NCI-H524 (cell line): ENCODE measurements around the gene BMERB1.
"Not testable (repeated sequence)": the region's sequence is repeated elsewhere in the genome, so short reads cannot be mapped to it uniquely, and the experiment has no call there.

Source experiments
- DNase-seq, 2 experiments: peaks; one replicate each; lab custom pipeline; 2025; lab: John Stamatoyannopoulos, UW

Gene BMERB1

GRCh38 chr16:15557258-15557657 is 122.9 kb downstream of the BMERB1 start:
- DNase-seq = no peak

GRCh38 chr16:15559176-15559575 is 124.8 kb downstream of the BMERB1 start:
- no peak for DNase-seq

GRCh38 chr16:15564604-15565339 is 130.4 kb downstream of the BMERB1 start:
- DNase-seq = no peak

- DNase-seq = no peak
Observed at GRCh38 chr16:15566095-15566494, 131.7 kb downstream of the BMERB1 start.

- no peak for DNase-seq
Observed at GRCh38 chr16:15567823-15568222, 133.4 kb downstream of the BMERB1 start.

GRCh38 chr16:15570666-15571065 is 136.3 kb downstream of the BMERB1 start:
- DNase-seq = not testable (repeated sequence)

- no peak for DNase-seq
Observed at GRCh38 chr16:15571557-15571956, 137.2 kb downstream of the BMERB1 start.

- no peak for DNase-seq
Observed at GRCh38 chr16:15572329-15573001, 138.1 kb downstream of the BMERB1 start.

GRCh38 chr16:15573274-15573895 is 139.0 kb downstream of the BMERB1 start:
- no peak for DNase-seq

GRCh38 chr16:15573896-15574613 is 139.7 kb downstream of the BMERB1 start:
- DNase-seq = not testable (repeated sequence)

GRCh38 chr16:15574614-15574948 is 140.2 kb downstream of the BMERB1 start:
- no peak for DNase-seq

GRCh38 chr16:15575293-15576049 is 141.1 kb downstream of the BMERB1 start:
- DNase-seq = no peak

- DNase-seq = no peak
Observed at GRCh38 chr16:15576960-15577958, 142.9 kb downstream of the BMERB1 start.

- DNase-seq = no peak
Observed at GRCh38 chr16:15578824-15579223, 144.4 kb downstream of the BMERB1 start.

- no peak for DNase-seq
Observed at GRCh38 chr16:15581127-15581815, 146.9 kb downstream of the BMERB1 start.

- DNase-seq = peak in 1 of 2 experiments; percentile 9
Observed at GRCh38 chr16:15583526-15583925, 149.1 kb downstream of the BMERB1 start.

GRCh38 chr16:15585956-15586355 is 151.6 kb downstream of the BMERB1 start:
- DNase-seq = no peak

- DNase-seq = no peak
Observed at GRCh38 chr16:15586716-15587115, 152.3 kb downstream of the BMERB1 start.

GRCh38 chr16:15587152-15587825 is 152.9 kb downstream of the BMERB1 start:
- no peak for DNase-seq
